ENCODE results near the gene EGFL8.
A peak's percentile ranks its signal among the peaks of the same experiment; 100 is the strongest.
"Not testable (repeated sequence)": the region's sequence is repeated elsewhere in the genome, so short reads cannot be mapped to it uniquely, and the experiment has no call there.

EGFL8 gene

DNA sequence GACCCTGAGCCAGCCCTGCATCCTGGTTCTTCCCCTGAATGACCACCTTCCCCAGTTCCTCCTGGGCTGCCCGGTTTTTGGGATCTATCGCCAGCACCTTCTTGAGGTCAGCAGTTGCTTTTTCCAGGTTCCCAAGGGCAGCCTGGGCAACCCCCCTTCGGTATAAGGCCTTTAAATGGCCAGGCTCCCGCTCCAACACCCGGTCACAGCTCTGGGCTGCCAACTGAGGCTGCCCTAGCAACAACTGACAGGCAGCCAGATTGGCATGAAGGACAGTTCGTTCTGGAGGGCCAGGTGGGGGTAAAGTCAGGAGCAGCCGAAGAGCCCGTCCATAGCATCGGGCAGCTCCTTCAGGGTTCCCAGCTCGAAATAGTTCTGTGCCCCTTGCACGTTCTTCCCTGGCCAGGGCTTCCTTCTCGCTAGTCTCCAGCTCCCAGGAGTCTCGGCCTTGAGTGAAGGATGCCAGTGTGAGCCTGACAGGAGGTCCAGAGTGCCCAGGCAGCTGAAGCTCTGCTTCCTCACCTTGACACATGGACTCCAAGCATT, 35.6 kb upstream of the EGFL8 start:
- peaks cover 7% of the 10 kb centered on the region for H3K36me3 ChIP-seq (ENCODE audit: control insufficient read depth, insufficient read depth, low read length)
- no peaks in the 10 kb centered on the region for H3K9me3 ChIP-seq (ENCODE audit: control insufficient read depth, low read length)
- H3K9ac ChIP-seq (ENCODE audit: low read length): peak overlapping the region; percentile 56
- H3K27me3 ChIP-seq (ENCODE audit: control insufficient read depth, insufficient read depth, low read length): no peaks in the 10 kb centered on the region
- peak overlapping the region; percentile 14 for H3K4me3 ChIP-seq (ENCODE audit: low read length)
- peaks cover 22% of the 10 kb centered on the region for H3K4me1 ChIP-seq (ENCODE audit: control insufficient read depth, insufficient read depth, low read length)

- Histone ChIP-seq H3K27me3 (ENCODE audit: control insufficient read depth, insufficient read depth, low read length) (no peaks in the 10 kb centered on the region), H3K36me3 (ENCODE audit: control insufficient read depth, insufficient read depth, low read length) (peaks cover 3% of the 10 kb centered on the region), H3K4me1 (ENCODE audit: control insufficient read depth, insufficient read depth, low read length) (peaks cover 22% of the 10 kb centered on the region), H3K9ac (ENCODE audit: low read length) (peak overlapping the region; percentile 56), H3K9me3 (ENCODE audit: control insufficient read depth, low read length) (no peaks in the 10 kb centered on the region), H3K4me3 (ENCODE audit: low read length) (peak overlapping the region; percentile 14)
These were observed 34.9 kb upstream of the EGFL8 start for GRCh38 chr6:32129297-32130088.

- no peak overlapping the region for H3K4me3 ChIP-seq (ENCODE audit: low read length)
- H3K4me1 ChIP-seq (ENCODE audit: control insufficient read depth, insufficient read depth, low read length): peaks cover 22% of the 10 kb centered on the region
- H3K36me3 ChIP-seq (ENCODE audit: control insufficient read depth, insufficient read depth, low read length): no peaks in the 10 kb centered on the region
- H3K27me3 ChIP-seq (ENCODE audit: control insufficient read depth, insufficient read depth, low read length): no peaks in the 10 kb centered on the region
- H3K9ac ChIP-seq (ENCODE audit: low read length): no peak overlapping the region
- no peaks in the 10 kb centered on the region for H3K9me3 ChIP-seq (ENCODE audit: control insufficient read depth, low read length)
These were observed 32.9 kb upstream of the EGFL8 start for GRCh38 chr6:32131439-32131948.

DNA sequence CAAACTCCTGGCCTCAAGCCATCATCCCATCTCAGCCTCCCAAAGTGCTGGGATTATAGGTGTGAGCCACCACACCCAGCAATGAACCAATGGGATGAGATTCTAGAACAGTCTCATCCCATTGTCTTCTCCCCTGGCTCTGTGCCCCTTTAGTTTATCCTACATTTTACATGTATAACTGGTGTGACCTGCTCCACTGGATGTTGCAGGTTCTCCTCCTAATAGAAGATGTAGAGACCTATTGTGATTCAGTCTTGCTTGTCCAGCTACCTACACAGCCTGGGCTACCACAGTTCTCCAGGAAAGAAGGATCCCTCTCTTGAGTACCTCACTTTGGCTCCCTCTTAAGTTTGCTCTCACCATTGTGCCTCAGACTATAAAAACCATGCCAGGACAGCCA, 32.3 kb upstream of the EGFL8 start:
- no peaks in the 10 kb centered on the region for H3K9me3 ChIP-seq (ENCODE audit: control insufficient read depth, low read length)
- H3K4me3 ChIP-seq (ENCODE audit: low read length): no peak overlapping the region
- H3K9ac ChIP-seq (ENCODE audit: low read length): no peak overlapping the region
- H3K4me1 ChIP-seq (ENCODE audit: control insufficient read depth, insufficient read depth, low read length): peaks cover 18% of the 10 kb centered on the region
- H3K27me3 ChIP-seq (ENCODE audit: control insufficient read depth, insufficient read depth, low read length): no peaks in the 10 kb centered on the region
- no peaks in the 10 kb centered on the region for H3K36me3 ChIP-seq (ENCODE audit: control insufficient read depth, insufficient read depth, low read length)

GRCh38 chr6:32133786-32134185, 30.6 kb upstream of the EGFL8 start:
- H3K4me3 ChIP-seq (ENCODE audit: low read length): no peak overlapping the region
- H3K9me3 ChIP-seq (ENCODE audit: control insufficient read depth, low read length): no peaks in the 10 kb centered on the region
- H3K4me1 ChIP-seq (ENCODE audit: control insufficient read depth, insufficient read depth, low read length): peaks cover 9% of the 10 kb centered on the region
- H3K27me3 ChIP-seq (ENCODE audit: control insufficient read depth, insufficient read depth, low read length): no peaks in the 10 kb centered on the region
- no peak overlapping the region for H3K9ac ChIP-seq (ENCODE audit: low read length)
- H3K36me3 ChIP-seq (ENCODE audit: control insufficient read depth, insufficient read depth, low read length): no peaks in the 10 kb centered on the region

DNA sequence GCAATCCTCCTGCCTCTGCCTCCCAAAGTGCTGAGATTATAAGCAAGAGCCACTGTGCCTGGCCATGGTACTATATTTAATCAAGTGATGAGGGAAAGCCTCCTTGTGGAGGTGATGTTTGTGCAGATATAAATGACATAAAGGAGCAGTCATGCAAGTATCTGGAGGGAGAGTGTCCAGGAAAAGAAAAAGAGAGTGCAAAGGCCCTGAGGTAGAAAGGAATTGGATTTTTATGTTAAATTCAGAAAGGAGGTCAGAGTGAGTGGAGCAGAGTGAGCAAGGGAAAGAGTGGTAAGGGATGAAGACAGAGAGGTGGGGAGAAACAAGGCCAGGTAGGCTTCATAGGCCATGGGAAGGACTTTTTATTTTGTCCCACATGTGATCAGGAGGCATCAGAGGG, 26.9 kb upstream of the EGFL8 start:
- Histone ChIP-seq H3K27me3 (ENCODE audit: control insufficient read depth, insufficient read depth, low read length) (no peaks in the 10 kb centered on the region), H3K4me1 (ENCODE audit: control insufficient read depth, insufficient read depth, low read length) (no peaks in the 10 kb centered on the region), H3K4me3 (ENCODE audit: low read length) (no peak overlapping the region), H3K36me3 (ENCODE audit: control insufficient read depth, insufficient read depth, low read length) (no peaks in the 10 kb centered on the region), H3K9me3 (ENCODE audit: control insufficient read depth, low read length) (no peaks in the 10 kb centered on the region), H3K9ac (ENCODE audit: low read length) (no peak overlapping the region)

GRCh38 chr6:32139590-32139989, 24.8 kb upstream of the EGFL8 start:
- no peak overlapping the region for H3K4me3 ChIP-seq (ENCODE audit: low read length)
- peaks cover 3% of the 10 kb centered on the region for H3K4me1 ChIP-seq (ENCODE audit: control insufficient read depth, insufficient read depth, low read length)
- H3K9me3 ChIP-seq (ENCODE audit: control insufficient read depth, low read length): no peaks in the 10 kb centered on the region
- no peak overlapping the region for H3K9ac ChIP-seq (ENCODE audit: low read length)
- no peaks in the 10 kb centered on the region for H3K36me3 ChIP-seq (ENCODE audit: control insufficient read depth, insufficient read depth, low read length)
- H3K27me3 ChIP-seq (ENCODE audit: control insufficient read depth, insufficient read depth, low read length): no peaks in the 10 kb centered on the region

GRCh38 chr6:32140420-32141046, 23.9 kb upstream of the EGFL8 start:
- no peaks in the 10 kb centered on the region for H3K36me3 ChIP-seq (ENCODE audit: control insufficient read depth, insufficient read depth, low read length)
- H3K9ac ChIP-seq (ENCODE audit: low read length): no peak overlapping the region
- H3K9me3 ChIP-seq (ENCODE audit: control insufficient read depth, low read length): no peaks in the 10 kb centered on the region
- H3K27me3 ChIP-seq (ENCODE audit: control insufficient read depth, insufficient read depth, low read length): no peaks in the 10 kb centered on the region
- peaks cover 3% of the 10 kb centered on the region for H3K4me1 ChIP-seq (ENCODE audit: control insufficient read depth, insufficient read depth, low read length)
- no peak overlapping the region for H3K4me3 ChIP-seq (ENCODE audit: low read length)

DNA sequence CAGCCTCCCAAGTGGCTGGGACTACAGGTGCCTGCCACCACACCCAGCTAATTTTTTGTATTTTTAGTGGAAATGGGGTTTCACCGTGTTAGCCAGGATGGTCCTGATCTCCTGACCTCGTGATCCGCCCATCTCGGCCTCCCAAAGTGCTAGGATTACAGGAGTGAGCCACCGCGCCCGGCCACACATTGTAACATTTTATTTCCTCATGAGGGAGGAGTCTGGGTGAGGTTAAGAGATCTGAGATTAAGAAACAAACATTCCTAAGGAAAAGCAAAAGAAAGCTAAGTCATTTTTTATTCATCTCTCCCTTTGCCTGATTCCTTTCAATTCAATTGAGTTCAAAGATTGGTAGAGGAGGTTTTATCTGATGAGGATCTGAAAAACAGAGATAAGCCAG, 20.2 kb upstream of the EGFL8 start:
- not testable (repeated sequence) for H3K4me3 ChIP-seq (ENCODE audit: low read length); H3K27me3 ChIP-seq (ENCODE audit: control insufficient read depth, insufficient read depth, low read length); H3K9me3 ChIP-seq (ENCODE audit: control insufficient read depth, low read length); H3K36me3 ChIP-seq (ENCODE audit: control insufficient read depth, insufficient read depth, low read length); H3K9ac ChIP-seq (ENCODE audit: low read length)
- H3K4me1 ChIP-seq (ENCODE audit: control insufficient read depth, insufficient read depth, low read length): peaks cover 13% of the 10 kb centered on the region

GRCh38 chr6:32146287-32146686, 18.1 kb upstream of the EGFL8 start:
- no peak overlapping the region for H3K9ac ChIP-seq (ENCODE audit: low read length)
- peaks cover 16% of the 10 kb centered on the region for H3K4me1 ChIP-seq (ENCODE audit: control insufficient read depth, insufficient read depth, low read length)
- H3K36me3 ChIP-seq (ENCODE audit: control insufficient read depth, insufficient read depth, low read length): no peaks in the 10 kb centered on the region
- H3K9me3 ChIP-seq (ENCODE audit: control insufficient read depth, low read length): no peaks in the 10 kb centered on the region
- H3K4me3 ChIP-seq (ENCODE audit: low read length): no peak overlapping the region
- no peaks in the 10 kb centered on the region for H3K27me3 ChIP-seq (ENCODE audit: control insufficient read depth, insufficient read depth, low read length)

- H3K4me1 ChIP-seq (ENCODE audit: control insufficient read depth, insufficient read depth, low read length): peaks cover 17% of the 10 kb centered on the region
- no peak overlapping the region for H3K4me3 ChIP-seq (ENCODE audit: low read length)
- no peaks in the 10 kb centered on the region for H3K27me3 ChIP-seq (ENCODE audit: control insufficient read depth, insufficient read depth, low read length)
- H3K36me3 ChIP-seq (ENCODE audit: control insufficient read depth, insufficient read depth, low read length): no peaks in the 10 kb centered on the region
- no peaks in the 10 kb centered on the region for H3K9me3 ChIP-seq (ENCODE audit: control insufficient read depth, low read length)
- no peak overlapping the region for H3K9ac ChIP-seq (ENCODE audit: low read length)
These were observed 17.7 kb upstream of the EGFL8 start for GRCh38 chr6:32146687-32147086.

DNA sequence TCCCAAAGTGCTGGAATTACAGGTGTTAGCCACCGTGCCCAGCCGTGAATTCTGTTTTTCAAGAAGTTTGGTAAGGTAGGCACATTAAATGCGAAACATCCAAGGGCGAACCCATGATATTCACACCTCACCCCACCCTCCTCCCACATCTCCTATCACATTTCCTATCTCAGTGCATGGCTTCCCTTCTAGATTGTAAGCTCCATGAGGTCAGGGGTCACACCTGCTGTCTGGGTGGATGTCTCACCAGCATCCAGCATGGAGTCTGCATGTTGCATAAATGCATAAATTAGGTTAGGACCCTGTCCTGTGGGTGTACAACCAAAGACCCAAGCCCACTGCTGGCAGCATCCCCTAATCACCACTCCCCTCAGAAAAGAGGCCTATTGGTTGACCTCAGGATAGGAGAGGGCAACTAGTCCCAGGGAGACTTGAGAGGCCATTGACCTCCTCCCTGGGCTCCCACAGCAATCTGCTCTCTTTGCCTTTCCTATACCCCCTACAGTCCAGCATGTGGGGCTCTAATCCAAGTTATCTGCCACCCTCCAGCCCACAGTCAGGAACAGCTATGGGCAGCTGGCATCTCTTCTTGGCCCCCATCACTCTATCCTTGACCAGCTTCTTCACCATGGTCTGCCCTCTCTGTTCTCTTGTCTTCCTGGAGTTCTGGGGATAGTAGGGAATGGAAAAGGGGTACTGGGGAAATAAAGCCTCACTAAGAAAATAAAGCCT, 16.8 kb upstream of the EGFL8 start:
- no peak overlapping the region for H3K4me3 ChIP-seq (ENCODE audit: low read length)
- no peaks in the 10 kb centered on the region for H3K27me3 ChIP-seq (ENCODE audit: control insufficient read depth, insufficient read depth, low read length)
- no peaks in the 10 kb centered on the region for H3K9me3 ChIP-seq (ENCODE audit: control insufficient read depth, low read length)
- peak overlapping the region; percentile 83 for H3K9ac ChIP-seq (ENCODE audit: low read length)
- H3K4me1 ChIP-seq (ENCODE audit: control insufficient read depth, insufficient read depth, low read length): peaks cover 17% of the 10 kb centered on the region
- H3K36me3 ChIP-seq (ENCODE audit: control insufficient read depth, insufficient read depth, low read length): no peaks in the 10 kb centered on the region

Data from mucosa of stomach (tissue), 1 donor.